Endothelial cell of umbilical vein (primary cell): ENCODE measurements around the gene KCNJ4. TPM values are rescaled to one million over a fixed set of nuclear protein-coding genes. Genes with fewer than 3 reads are reported as not detected.

ENCODE experiments used
- BruUV-seq: library from RNA; stranded (reverse); fragments of 400-500 nt; replicated peaks from 2 replicates; lab custom pipeline; 2021; lab: Mats Ljungman, UMichigan
- CTCF ChIA-PET: fragments of 300-600, 350-600 bp; sonication (Branson Sonifier 250); formaldehyde crosslinking; loops from one replicate; lab custom pipeline; 2021; ENCODE audit warnings: antibody characterized with exemption, inconsistent platforms; lab: Charles Lee
- POLR2A ChIA-PET: fragments of 300-600, 350-600 bp; sonication (Branson Sonifier 250); formaldehyde crosslinking; loops from one replicate; lab custom pipeline; 2021; ENCODE audit warnings: antibody characterized with exemption, inconsistent platforms; lab: Charles Lee
- DNase-seq: peaks from one replicate; pipeline ENCODE4 v3.0.0-alpha.2; 2011; ENCODE audit warnings: low read depth, low spot score
- FAIRE-seq: peaks from 2 replicates; lab custom pipeline; 2011; peaks lifted over from hg19 to GRCh38; lab: Jason Lieb, UNC
- H2AFZ ChIP-seq: 2 replicates; pipeline ENCODE4 v1.6.0; 2012; ENCODE audit warnings: low read depth, low read length, control low read depth, inconsistent platforms
- H3K27ac ChIP-seq: 2 replicates; pipeline ENCODE4 v1.5.1; 2011; ENCODE audit warnings: low read depth, mild to moderate bottlenecking, control low read depth, low read length, moderate library complexity; ENCODE audit not compliant: insufficient read depth
- H3K27me3 ChIP-seq, 2 experiments: 2 replicates each; pipeline versions ENCODE4 v1.6.0 to v1.6.1; 2011; ENCODE audit warnings: low read length in 2 of 2, mixed read lengths in 1 of 2; ENCODE audit not compliant: control insufficient read depth in 2 of 2, insufficient read depth in 2 of 2
- H3K36me3 ChIP-seq, 2 experiments: 2 replicates in 1 of 2; 3 replicates in 1 of 2; pipeline ENCODE4 v1.5.1; 2011; ENCODE audit warnings: low read length in 2 of 2, mild to moderate bottlenecking in 1 of 2, moderate library complexity in 1 of 2; ENCODE audit not compliant: control insufficient read depth in 2 of 2, insufficient read depth in 2 of 2; ENCODE audit errors: extremely low read depth in 1 of 2
- H3K4me1 ChIP-seq: 3 replicates; pipeline ENCODE4 v1.5.1; 2011; ENCODE audit warnings: mild to moderate bottlenecking, low read length; ENCODE audit not compliant: control insufficient read depth, insufficient read depth; ENCODE audit errors: extremely low read depth
- H3K4me2 ChIP-seq: 2 replicates; pipeline ENCODE4 v1.6.1; 2011; ENCODE audit warnings: low read length, control low read depth, mixed read lengths; ENCODE audit not compliant: insufficient read depth
- H3K4me3 ChIP-seq, 3 experiments: fragments of 200-600 bp in 1 of 3; sonication (generic), shearing (Covaris generic) in 1 of 3; replicated peaks in 1 of 3; 2 replicates each; pipeline ENCODE4 v1.5.1; 2011 to 2016; ENCODE audit warnings: control low read depth in 3 of 3, low read length in 3 of 3, mild to moderate bottlenecking in 2 of 3, inconsistent platforms in 1 of 3, low read depth in 1 of 3, moderate library complexity in 1 of 3; ENCODE audit not compliant: insufficient read depth in 1 of 3
- H3K79me2 ChIP-seq: 2 replicates; pipeline ENCODE4 v1.6.0; 2012; ENCODE audit warnings: low read length, inconsistent platforms; ENCODE audit not compliant: control insufficient read depth, insufficient read depth
- H3K9ac ChIP-seq: replicated peaks from 2 replicates; pipeline ENCODE3; 2011; ENCODE audit warnings: low read length, control low read depth; ENCODE audit not compliant: insufficient read depth; ENCODE audit errors: extremely low read depth
- H3K9me1 ChIP-seq: replicated peaks from 3 replicates; pipeline ENCODE4 v1.6.0; 2011; ENCODE audit warnings: mild to moderate bottlenecking, low read length; ENCODE audit not compliant: control insufficient read depth, insufficient read depth; ENCODE audit errors: extremely low read depth
- H3K9me3 ChIP-seq: replicated peaks from 2 replicates; pipeline ENCODE4 v1.5.1; 2012; ENCODE audit warnings: low read length, inconsistent platforms; ENCODE audit not compliant: control insufficient read depth, insufficient read depth
- H4K20me1 ChIP-seq: replicated peaks from 2 replicates; pipeline ENCODE3; 2011; ENCODE audit warnings: mild to moderate bottlenecking, low read length; ENCODE audit not compliant: control insufficient read depth, insufficient read depth; ENCODE audit errors: extremely low read depth
- EZH2 ChIP-seq: IDR thresholded peaks from 2 replicates; pipeline ENCODE4 v1.6.1; 2012; ENCODE audit warnings: borderline replicate concordance, low read depth, mild to moderate bottlenecking, moderate library complexity, low read length, inconsistent platforms; ENCODE audit not compliant: severe bottlenecking
- FOS ChIP-seq: IDR thresholded peaks from 2 replicates; pipeline ENCODE4 v1.6.1; 2011; ENCODE audit warnings: mild to moderate bottlenecking, low read length, moderate library complexity, borderline replicate concordance; ENCODE audit not compliant: insufficient read depth
- GATA2 ChIP-seq: IDR thresholded peaks from 2 replicates; pipeline ENCODE4 v1.7.0; 2011; ENCODE audit warnings: low read depth, mild to moderate bottlenecking, moderate library complexity, mixed read lengths, low read length; ENCODE audit not compliant: insufficient read length, insufficient read depth
- JUN ChIP-seq: IDR thresholded peaks from 2 replicates; pipeline ENCODE4 v1.6.1; 2011; ENCODE audit warnings: borderline replicate concordance, low read depth; ENCODE audit not compliant: insufficient read length, insufficient read depth
- MAX ChIP-seq: IDR thresholded peaks from 2 replicates; pipeline ENCODE4 v1.6.1; 2011; ENCODE audit not compliant: insufficient read depth, insufficient read length
- MYC ChIP-seq: IDR thresholded peaks from one replicate; pipeline ENCODE4 v1.6.1; 2011; ENCODE audit warnings: mild to moderate bottlenecking, low read depth, low read length
- POLR2A ChIP-seq: IDR thresholded peaks from 2 replicates; pipeline ENCODE4 v1.6.1; 2012; ENCODE audit warnings: low read depth, mild to moderate bottlenecking, control low read depth, low read length
- POLR2AphosphoS5 ChIP-seq: IDR thresholded peaks from 2 replicates; pipeline ENCODE4 v1.6.1; 2012; ENCODE audit warnings: low read depth, mild to moderate bottlenecking, control low read depth, low read length, moderate library complexity; ENCODE audit not compliant: insufficient read depth
- dilution Hi-C: fragments of 300-500 bp; cut with MboI; formaldehyde crosslinking; loops from one replicate; pipeline ENCODE4 v1.15.0; 2019; ENCODE audit warnings: low sequenced_read_pairs; ENCODE audit not compliant: extremely low pct_ligation_motif_present
- intact Hi-C: fragments of 100-400 bp; cut with micrococcal nuclease; formaldehyde crosslinking; loops from one replicate; pipeline ENCODE4 v1.10.0; 2022
- polyA plus RNA-seq, 4 experiments: library from polyadenylated mRNA; depleted of rRNA in 3 of 4; stranded (reverse) in 3 of 4; unstranded in 1 of 4; fragments of >200 nt; gene quantifications; 2 replicates each; pipeline versions ENCODE4 v1.2.1 to v1.2.3, GENCODE V29; 2011 to 2012; ENCODE audit warnings: missing spikeins in 1 of 4
- total RNA-seq: library from RNA; stranded (reverse); gene quantifications from 2 replicates; pipeline ENCODE4 v1.2.3, GENCODE V29; 2021
- TF ChIP-seq, protein P1 (sequence below), 2 donors: IDR thresholded peaks; 1 replicate in 1 of 2; 2 replicates in 1 of 2; pipeline ENCODE4 v1.5.1; 2011; ENCODE audit warnings: low read length in 2 of 2, mild to moderate bottlenecking in 2 of 2, moderate library complexity in 2 of 2, control low read depth in 1 of 2, inconsistent platforms in 1 of 2, low read depth in 1 of 2; ENCODE audit not compliant: insufficient read depth in 1 of 2; ENCODE audit errors: extremely low read depth in 1 of 2

KCNJ4 gene
- total and polyA plus RNA-seq, 2 donors (not counting 3 experiments of a cell fraction or from before 2014, with no cell fraction given) = not detected

- no peak overlapping the region for H2AFZ ChIP-seq
- FAIRE-seq = no peak
- no peaks in the 10 kb centered on the region for H3K79me2 ChIP-seq
- H4K20me1 ChIP-seq = no peaks in the 10 kb centered on the region
- H3K27ac ChIP-seq = no peak overlapping the region
- no peaks in the 10 kb centered on the region for H3K36me3 ChIP-seq
- POLR2A ChIA-PET = no interaction called here
- no peaks in the 10 kb centered on the region for H3K9me1 ChIP-seq
- no peak overlapping the region for H3K4me3 ChIP-seq
- H3K9ac ChIP-seq = no peak overlapping the region
- dilution Hi-C loops (no loop called here), intact Hi-C loops (no loop called here)
- H3K4me2 ChIP-seq = no peak overlapping the region
- CTCF ChIA-PET = no interaction called here
- no peak for DNase-seq
- TF ChIP-seq FOS (no peak), POLR2AphosphoS5 (no peak), GATA2 (no peak), JUN (no peak), MAX (no peak), MYC (no peak), POLR2A (no peak), EZH2 (no peak)
- TF ChIP-seq, protein P1, sequence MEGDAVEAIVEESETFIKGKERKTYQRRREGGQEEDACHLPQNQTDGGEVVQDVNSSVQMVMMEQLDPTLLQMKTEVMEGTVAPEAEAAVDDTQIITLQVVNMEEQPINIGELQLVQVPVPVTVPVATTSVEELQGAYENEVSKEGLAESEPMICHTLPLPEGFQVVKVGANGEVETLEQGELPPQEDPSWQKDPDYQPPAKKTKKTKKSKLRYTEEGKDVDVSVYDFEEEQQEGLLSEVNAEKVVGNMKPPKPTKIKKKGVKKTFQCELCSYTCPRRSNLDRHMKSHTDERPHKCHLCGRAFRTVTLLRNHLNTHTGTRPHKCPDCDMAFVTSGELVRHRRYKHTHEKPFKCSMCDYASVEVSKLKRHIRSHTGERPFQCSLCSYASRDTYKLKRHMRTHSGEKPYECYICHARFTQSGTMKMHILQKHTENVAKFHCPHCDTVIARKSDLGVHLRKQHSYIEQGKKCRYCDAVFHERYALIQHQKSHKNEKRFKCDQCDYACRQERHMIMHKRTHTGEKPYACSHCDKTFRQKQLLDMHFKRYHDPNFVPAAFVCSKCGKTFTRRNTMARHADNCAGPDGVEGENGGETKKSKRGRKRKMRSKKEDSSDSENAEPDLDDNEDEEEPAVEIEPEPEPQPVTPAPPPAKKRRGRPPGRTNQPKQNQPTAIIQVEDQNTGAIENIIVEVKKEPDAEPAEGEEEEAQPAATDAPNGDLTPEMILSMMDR (IDR thresholded peaks at IDR 0.05; ENCODE audit: extremely low read depth in 1 of 2, insufficient read depth in 1 of 2, low read depth in 1 of 2, low read length in 2 of 2) = no peak
- BruUV-seq = no TSS peak
- no peaks in the 10 kb centered on the region for H3K4me1 ChIP-seq
- H3K27me3 ChIP-seq = no peaks in the 10 kb centered on the region
- H3K9me3 ChIP-seq = no peaks in the 10 kb centered on the region
Observed at GRCh38 chr22:38415561-38416321, 39.3 kb downstream of the KCNJ4 start.
